Dermis blood vessel endothelial cell (primary cell): Measurements from ENCODE around the gene IPO7. TPM values are rescaled to one million over a fixed set of nuclear protein-coding genes. Genes with fewer than 3 reads are reported as not detected.
"Not testable (repeated sequence)": the region's sequence is repeated elsewhere in the genome, so short reads cannot be mapped to it uniquely, and the experiment has no call there.

Experiments used
- DNase-seq: peaks from one replicate; pipeline ENCODE4 v3.0.0; 2010
- total RNA-seq: library from RNA; depleted of rRNA; stranded (reverse); fragments of >200 nt; gene quantifications from 2 replicates; pipeline ENCODE4 v1.2.3, GENCODE V29; 2014

Gene IPO7
- total RNA-seq, 1 donor from 2014 or later, result 119 TPM

DNA sequence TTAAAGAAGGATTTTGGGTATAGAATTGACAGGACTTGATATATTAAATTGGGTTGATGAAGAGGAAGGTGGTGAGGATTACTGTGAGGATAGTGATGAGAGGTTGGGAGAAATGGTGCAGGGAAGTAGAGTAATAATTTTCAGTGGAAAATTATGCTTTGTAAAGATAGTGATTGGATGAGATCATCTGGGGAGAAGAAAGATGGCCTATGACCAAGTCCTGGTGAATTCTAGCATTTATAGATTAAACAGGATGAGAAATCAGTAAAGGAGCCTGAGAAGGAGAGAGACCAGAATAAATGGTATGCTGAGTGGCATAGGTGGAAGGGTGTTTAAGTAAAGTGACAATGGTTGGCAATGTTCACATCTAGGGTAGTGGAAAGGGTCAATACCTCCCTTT, 15.0 kb downstream of the IPO7 start:
- no peak for DNase-seq

DNA sequence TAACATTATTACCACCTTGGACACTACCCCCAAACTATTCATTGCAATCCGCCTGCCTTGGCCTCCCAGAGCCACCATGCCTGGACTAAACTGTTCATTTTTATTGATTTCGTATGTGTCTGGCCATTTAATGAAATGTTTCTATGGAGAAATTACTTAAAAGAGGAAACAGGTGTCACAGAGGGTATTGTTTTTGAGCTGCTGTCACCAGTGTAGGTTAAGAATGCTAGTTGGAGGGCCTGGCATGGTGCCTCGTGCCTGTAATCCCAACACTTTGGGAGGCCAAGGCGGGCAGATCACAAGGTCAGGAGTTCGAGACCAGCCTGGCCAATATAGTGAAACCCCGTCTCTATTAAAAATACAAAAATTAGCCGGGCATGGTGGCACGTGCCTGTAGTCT, 17.4 kb downstream of the IPO7 start:
- DNase-seq, result peak; percentile 70

DNA sequence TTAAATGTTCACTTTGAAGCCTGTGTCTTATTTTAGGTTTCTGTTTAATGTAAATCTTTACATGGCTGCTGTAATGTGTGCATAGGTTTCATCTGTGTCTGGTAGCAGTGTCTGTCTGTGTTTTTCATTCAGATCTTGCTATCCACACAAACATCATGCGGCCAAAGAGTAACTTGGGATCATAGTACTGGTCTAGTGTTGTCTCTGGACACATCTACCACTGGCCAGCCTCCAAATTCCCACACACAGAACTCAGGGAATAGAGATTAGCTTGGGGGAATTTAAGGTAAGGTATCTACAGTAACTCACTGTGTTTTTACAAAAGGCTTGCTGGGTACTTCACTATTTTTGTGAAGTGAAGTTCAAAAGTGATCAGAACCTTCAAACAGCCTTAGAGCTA, 44.3 kb downstream of the IPO7 start:
- DNase-seq, result no peak

GRCh38 chr11:9438611-9439010, 54.2 kb downstream of the IPO7 start:
- DNase-seq, result no peak

DNA sequence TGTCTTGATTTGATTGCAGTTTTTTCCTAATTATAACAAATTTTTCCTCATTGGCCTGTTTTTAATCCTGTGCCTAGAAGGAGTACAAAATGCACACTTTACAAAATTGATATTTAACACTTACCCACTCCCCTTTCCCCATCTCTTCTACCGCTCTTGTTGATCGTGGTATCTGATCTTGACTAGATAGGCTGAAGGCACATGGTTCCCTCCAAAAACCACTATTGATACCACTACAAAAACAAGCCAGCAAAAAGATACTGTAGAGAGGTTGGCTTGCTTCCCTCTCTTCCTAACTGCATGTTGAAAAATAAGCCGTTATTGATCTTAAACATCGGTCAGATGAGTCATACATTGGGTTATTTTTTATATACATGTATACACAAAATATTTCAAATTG, 61.8 kb downstream of the IPO7 start:
- DNase-seq, result no peak

DNA sequence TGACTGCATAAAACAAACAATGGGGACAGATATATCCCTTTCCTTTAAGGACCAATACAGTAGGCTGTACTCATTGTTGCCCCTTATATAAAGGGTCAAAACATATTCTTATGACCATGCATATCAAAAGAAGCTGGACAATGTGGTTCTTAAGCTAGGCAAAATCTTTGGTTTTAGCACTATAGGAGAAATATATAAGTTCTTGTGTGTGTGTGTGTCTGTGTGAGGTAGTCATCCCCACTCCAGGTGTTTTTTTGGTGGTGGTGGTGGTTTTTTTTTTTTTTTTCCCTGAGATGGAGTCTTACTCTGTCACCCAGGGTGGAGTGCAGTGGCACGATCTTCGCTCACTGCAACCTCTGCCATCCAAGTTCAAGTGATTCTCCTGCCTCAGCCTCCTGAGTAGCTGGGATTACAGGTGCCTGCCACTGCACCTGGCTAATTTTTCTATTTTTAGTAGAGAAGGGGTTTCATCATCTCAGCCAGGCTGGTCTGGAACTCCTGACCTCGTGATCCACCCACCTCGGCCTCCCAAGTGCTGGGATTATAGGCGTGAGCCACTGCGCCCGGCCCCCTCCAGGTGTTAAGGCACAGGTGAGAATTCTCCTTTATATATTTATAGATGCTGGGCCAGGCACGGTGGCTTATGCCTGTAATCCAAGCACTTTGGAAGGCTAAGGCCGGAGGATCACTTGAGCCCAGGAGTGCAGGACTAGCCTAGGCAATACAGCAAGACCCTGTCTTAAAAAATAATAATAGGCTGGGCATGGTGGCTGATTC, 64.3 kb downstream of the IPO7 start:
- no peak for DNase-seq

DNA sequence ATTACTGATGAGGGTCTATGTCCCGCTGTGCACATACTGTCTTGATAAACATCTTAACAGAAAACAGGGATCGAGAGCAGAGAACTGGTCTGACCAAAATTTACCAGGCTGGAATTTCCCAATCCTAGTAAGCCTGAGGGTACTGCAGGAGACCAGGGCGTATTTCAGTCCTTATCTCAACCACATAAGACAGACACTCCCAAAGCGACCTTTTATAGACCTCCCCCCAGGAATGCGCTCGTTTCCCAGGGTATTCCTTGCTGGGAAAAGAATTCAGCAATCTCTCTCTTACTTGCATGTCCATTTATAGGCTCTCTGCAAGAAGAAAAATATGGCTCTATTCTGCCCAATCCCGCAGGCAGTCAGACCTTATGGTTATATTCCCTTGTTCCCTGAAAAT, 67.6 kb downstream of the IPO7 start:
- DNase-seq, result not testable (repeated sequence)

DNA sequence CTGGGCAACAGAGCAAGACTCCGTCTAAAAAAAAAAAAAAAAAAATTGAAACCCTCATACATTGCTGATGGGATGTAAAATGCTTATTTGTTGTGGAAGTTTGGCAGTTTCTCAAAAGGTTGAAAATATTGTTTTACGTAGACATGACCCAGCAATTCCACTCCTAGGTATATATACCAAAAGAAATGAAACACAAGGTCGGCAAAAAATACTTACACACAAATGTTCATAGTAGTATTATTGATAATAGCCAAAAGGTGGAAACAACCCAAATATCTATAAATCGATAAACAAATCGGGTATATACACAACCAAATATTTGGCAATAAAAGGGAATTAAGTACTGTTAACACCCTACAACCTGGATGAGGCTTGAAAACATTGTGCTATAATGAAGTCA, 71.3 kb downstream of the IPO7 start:
- DNase-seq, result no peak

DNA sequence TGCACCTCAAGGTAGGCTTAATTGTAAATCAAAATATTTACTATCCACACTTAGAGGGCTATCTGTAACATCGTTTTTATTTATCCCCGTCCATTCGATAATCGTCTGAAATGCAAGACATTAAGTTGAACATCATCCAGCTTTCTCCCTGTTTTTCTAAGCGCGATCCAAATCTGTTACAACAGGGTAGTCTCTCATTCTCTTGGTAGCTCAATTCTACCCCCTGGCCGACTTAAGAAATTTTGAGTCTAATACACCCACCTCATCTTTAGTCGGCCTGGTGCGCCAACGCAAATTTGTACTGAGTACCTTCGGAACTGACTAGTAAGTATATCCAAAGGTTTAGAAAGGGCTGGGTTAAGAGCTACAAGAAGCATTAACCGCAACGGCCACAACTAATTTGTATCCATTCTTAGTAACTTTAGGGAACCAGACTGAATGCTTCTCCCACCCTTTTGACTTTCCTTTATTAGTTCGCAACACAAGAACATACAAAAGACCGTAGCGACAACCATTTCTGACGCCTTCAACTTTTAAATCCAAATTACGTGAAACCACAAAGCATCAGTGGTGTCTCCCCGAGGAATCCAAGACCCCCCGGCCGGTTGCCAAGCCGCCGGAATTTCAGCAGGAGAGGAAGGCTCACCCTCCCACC, 75.3 kb downstream of the IPO7 start:
- DNase-seq, result peak; percentile 68

- peak; percentile 100 for DNase-seq
These were observed 76.0 kb downstream of the IPO7 start, which contains the start of gene ZNF143 for GRCh38 chr11:9460322-9461062. ZNF143 (plus strand) TSS chr11:9461012; CDS start chr11:9471309, 10,297 bp downstream.

DNA sequence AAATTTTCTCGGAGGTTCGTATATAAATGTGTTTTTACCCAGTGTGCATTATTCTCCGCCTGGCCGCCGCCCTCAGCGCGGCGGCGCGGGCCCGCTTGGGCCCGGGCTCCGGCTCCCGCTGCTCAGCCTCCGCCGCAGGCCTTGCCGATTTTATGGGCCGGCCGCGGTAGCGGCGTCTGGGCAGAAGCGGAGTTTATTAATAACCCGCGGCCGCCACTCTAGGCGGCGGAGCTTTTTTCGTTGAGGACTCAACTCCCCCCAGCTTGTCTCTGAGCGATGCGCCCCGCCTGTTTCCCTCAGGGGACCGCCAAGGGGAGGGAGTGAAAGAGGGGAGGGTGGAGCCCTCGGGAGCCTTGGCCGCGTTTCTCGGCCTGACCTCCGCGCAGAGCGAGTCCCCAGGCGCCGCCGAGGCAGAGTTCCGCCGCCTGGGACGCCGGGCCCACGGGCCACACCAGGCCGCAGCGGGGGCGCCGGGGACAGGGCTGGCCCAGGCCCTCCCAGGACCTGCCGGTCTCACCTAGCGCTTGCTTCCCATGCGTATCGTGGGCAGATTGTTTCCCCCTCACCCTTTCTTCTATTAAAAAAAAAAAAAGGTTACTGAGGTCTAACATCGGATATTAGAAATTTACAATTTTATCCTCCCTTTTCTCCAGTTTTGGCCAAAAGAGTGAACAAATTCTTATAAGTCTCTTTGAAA, 76.8 kb downstream of the IPO7 start:
- peak; percentile 91 for DNase-seq

- peak; percentile 45 for DNase-seq
These were observed 77.3 kb downstream of the IPO7 start for GRCh38 chr11:9461760-9462134.

DNA sequence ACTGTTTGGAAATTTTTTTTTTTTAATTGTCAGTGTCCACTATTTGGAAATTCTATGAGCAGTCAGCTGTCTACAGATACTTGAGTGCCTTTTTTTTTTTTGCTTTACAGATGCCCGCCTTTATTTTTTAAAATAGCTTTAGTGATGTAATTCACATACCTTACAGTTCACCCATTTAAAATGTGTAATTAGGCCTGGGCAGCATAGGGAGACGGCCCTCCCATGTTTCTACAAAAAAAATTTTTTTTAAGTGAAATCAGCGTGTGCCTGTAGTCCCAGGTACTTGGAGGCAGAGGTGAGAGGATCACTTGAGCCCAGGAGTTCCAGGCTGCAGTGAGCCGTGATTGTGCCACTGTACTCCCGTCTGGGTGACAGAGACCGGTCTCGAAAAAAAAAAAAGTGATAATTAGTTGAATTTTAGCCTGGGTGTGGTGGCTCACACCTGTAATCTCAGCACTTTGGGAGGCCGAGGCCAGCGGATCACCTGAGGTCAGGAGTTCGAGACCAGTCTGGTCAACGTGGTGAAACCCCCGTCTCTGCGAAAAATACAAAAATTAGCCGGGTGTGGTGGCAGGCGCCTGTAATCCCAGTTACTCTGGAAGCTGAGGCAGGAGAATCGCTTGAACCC, 77.8 kb downstream of the IPO7 start:
- no peak for DNase-seq

DNA sequence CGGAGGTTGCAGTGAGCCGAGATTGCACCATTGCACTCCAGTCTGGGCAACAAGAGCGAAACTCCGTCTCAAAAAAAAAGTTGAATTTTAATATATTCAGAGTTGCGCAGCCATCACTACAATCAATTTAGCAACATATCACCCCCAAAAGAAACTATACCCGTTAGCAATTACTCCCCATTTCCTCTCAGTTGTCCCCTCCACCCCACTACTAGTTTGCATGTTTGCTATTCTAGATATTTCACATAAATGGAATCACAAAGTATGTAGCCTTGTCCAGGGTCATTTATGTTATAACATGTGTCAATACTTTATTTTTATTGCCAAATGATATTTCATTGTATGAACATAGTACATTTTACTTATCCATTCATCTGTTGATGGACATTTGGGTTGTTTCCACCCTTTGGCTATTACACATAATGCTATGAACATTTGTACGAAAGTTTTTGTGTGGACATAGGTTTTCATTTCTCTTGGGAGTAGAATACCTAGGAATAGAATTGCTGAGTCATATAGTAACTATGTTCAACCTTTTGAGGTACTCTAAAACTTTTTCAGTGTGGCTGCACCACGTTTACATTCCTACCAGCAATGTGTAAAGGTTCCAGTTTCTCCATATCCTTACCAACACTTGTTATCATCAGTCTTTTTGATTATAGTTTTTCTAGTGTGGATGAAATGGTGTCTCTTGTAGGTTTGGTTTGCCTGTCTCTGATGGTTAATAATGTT, 78.5 kb downstream of the IPO7 start:
- DNase-seq, result no peak

DNA sequence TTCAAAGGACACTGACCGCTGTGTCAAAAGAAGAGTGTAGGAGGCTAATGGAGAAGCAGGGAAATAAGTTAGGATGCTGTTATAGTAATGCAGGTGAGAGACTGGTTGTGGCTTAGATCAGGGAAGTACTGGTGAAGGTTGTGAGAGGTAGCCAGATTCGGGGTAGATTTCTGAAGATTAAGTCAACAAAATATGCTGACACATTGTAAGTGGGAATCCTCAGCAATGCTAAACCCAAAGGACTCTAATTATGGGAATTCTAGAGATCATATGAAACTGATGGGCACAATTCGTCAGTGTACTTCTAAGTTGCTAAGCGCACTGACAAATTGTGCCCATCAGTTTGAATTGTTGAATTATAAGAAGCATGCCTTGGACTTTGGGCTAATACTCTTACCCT, 86.3 kb downstream of the IPO7 start:
- no peak for DNase-seq

DNA sequence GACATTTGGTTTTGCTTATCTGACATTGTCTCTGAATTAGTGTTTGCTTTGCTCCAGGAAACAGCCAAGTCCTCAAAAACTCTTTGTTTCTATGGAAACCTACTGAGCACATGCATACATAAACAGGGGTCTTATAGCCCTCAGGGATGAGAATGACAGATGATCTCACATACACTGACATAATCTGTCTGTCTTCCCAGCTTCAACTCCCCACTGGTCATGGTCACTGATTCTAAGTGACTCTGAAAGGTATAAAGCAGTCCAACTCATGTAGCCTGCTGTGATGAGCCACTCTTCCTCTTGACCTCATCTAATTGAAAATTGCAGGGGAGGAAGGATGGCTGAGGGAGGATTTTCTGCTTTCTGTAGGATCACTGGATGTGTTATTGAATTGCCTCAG, 89.0 kb downstream of the IPO7 start:
- no peak for DNase-seq

GRCh38 chr11:9479899-9480298, 95.4 kb downstream of the IPO7 start:
- no peak for DNase-seq

DNA sequence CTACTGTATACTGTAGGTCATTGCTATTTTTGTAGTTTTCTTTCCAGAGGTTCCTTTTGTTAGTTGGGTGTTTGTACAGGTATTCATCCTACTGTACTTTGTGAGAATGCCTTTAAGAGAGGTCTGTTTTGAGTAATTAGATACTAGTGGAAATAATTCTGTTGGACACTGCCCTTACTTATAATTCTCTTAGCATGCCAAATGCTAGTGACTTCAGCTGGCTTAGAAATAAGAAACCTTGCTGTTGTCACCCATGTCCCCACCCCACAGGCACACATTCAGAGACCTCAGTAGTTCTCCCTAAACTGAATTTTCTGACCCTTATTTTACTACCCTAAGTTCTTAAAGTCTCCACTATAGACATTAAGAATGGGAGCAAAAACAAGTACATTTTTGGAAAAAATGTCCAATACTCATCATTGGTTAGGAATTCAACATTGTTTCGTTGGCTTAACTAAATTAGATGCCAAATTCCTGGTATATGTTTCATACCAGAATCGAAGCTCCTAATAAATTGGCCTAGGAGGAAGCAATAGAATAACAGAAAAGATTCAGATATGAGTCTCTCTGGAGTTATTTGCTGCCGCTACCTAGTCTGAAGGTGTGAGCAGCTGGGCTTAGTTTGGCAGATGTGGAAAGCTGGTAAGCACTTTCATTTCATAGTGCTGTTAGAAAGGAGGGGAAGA, 104.8 kb downstream of the IPO7 start:
- peak; percentile 22 for DNase-seq

DNA sequence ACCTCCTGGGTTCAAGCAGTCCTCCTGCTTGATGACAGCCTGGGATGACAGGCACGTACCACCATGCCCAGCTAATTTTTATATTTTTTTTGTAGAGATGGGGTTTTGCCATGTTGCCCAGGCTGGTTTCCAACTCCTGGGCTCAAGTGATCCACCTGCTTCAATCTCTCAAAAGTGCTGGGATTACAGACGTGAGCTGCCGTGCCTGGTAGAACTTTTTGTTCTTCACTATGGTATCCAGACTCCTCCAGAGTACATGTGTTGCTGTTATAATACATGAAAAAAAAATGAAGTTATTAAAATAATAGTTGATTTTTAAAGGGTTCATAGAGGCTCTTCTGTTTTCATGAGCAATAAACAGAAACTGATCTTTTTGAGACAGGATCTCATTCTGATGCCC, 105.9 kb downstream of the IPO7 start:
- DNase-seq, result no peak

- no peak for DNase-seq
These were observed 109.0 kb downstream of the IPO7 start for GRCh38 chr11:9493492-9493891.

GRCh38 chr11:9494316-9494715, 109.9 kb downstream of the IPO7 start:
- no peak for DNase-seq
